Mucosa of stomach (tissue), 1 donor: ENCODE measurements around the gene S1PR4.
A peak's percentile ranks its signal among the peaks of the same experiment; 100 is the strongest.

ENCODE experiments used
- H3K27me3 ChIP-seq: one replicate; pipeline ENCODE4 v1.7.0; 2013; ENCODE audit warnings: mild to moderate bottlenecking, low read length; ENCODE audit not compliant: control insufficient read depth, insufficient read depth
- H3K36me3 ChIP-seq: one replicate; pipeline ENCODE4 v1.7.0; 2013; ENCODE audit warnings: low read length; ENCODE audit not compliant: control insufficient read depth, insufficient read depth
- H3K4me1 ChIP-seq: one replicate; pipeline ENCODE4 v1.7.0; 2013; ENCODE audit warnings: mild to moderate bottlenecking, low read length; ENCODE audit not compliant: control insufficient read depth, insufficient read depth
- H3K4me3 ChIP-seq: one replicate; pipeline ENCODE4 v1.7.0; 2013; ENCODE audit warnings: low read length
- H3K9ac ChIP-seq: one replicate; pipeline ENCODE4 v1.7.0; 2013; ENCODE audit warnings: mild to moderate bottlenecking, low read length, moderate library complexity
- H3K9me3 ChIP-seq: one replicate; pipeline ENCODE4 v1.7.0; 2013; ENCODE audit warnings: mild to moderate bottlenecking, low read length, moderate library complexity; ENCODE audit not compliant: control insufficient read depth
- donor health status: Pancreatic carcinoma.

The S1PR4 gene

DNA sequence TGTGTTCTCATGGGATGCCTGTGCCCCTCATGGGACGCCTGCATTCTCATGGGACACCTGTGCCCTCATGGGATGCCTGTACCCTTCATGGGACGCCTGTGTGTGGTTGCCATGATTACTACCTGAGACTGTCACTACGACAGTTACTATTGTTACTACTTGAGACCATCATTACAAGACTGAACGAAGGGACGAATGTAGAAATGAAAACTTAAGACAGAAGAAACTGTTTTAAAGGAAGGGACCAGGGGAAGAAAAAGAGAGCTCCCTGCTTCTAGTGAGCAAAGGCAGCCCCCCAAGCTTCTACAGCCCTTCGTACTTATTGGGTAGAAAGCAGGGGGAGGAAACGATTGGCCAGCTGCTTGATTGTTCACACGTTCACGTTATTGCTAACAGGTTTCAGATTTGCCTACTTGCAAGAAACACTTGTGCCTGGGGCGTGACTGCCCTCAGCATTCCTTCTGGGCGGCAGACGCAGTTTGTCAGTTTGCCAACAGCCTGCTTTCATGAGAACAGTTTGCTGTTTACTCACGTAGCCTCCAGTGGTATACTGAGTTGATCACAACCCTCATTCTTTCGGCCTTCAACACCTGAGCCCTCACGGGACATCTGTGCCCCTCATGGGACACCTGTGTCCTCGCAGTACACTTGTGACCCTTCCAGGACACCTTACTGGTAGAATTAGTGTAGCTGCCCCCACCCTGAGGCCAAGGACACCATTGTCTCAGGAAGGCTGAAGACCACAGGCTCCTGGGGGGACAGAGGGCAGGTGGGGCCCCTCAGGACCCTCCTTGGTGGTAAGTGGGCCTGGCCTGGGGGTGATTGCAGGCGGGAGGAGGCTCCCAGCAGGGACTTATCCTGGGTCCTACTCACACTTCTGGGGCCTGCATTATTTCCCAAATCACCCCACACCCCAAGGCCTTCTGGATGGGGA, 2.5 kb upstream of the S1PR4 start:
- no peaks in the 10 kb centered on the region for H3K27me3 ChIP-seq
- H3K9ac ChIP-seq = peak overlapping the region; percentile 76
- H3K4me1 ChIP-seq = peaks cover 36% of the 10 kb centered on the region
- no peaks in the 10 kb centered on the region for H3K36me3 ChIP-seq
- H3K9me3 ChIP-seq = no peaks in the 10 kb centered on the region
- H3K4me3 ChIP-seq = no peak overlapping the region

DNA sequence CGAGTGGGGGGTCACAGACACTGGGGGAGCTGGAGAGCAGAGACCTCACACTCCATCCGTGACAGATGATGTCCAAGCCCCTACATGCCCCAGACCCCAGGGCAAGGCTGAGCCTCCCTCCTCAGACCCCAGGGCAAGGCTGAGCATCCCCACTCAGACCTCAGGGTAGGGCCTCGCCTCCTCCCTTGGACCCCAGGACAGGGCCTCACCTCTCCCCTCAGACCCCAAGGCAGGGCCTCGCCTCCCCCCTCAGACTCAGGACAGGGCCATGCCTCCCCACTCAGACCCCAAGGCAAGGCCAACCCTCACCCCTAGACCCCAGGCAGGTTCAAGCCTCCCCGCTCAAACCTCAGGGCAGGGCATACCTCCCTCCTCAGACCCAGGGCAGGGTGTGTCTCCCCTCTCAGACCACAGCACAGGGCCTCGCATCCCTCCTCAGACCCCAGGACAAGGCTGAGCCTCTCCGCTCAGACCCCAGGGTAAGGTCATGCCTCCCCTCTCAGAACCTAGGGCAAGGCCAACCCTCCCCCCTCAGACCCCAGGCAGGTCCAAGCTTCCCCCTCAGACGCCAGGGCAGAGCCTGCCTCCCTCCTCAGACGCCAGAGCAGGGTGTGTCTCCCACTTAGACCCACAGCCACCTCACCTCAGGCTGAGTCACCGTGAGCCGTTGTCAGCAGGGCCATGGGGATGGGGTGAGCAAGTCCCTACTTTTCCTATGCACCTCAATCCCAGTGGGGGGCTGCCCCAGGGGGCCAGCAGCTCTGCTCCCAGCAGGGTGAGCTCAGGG, 1.7 kb upstream of the S1PR4 start:
- Histone ChIP-seq H3K36me3 (no peaks in the 10 kb centered on the region), H3K4me3 (no peak overlapping the region), H3K4me1 (peaks cover 27% of the 10 kb centered on the region), H3K9me3 (no peaks in the 10 kb centered on the region), H3K9ac (peak overlapping the region; percentile 76), H3K27me3 (no peaks in the 10 kb centered on the region)

DNA sequence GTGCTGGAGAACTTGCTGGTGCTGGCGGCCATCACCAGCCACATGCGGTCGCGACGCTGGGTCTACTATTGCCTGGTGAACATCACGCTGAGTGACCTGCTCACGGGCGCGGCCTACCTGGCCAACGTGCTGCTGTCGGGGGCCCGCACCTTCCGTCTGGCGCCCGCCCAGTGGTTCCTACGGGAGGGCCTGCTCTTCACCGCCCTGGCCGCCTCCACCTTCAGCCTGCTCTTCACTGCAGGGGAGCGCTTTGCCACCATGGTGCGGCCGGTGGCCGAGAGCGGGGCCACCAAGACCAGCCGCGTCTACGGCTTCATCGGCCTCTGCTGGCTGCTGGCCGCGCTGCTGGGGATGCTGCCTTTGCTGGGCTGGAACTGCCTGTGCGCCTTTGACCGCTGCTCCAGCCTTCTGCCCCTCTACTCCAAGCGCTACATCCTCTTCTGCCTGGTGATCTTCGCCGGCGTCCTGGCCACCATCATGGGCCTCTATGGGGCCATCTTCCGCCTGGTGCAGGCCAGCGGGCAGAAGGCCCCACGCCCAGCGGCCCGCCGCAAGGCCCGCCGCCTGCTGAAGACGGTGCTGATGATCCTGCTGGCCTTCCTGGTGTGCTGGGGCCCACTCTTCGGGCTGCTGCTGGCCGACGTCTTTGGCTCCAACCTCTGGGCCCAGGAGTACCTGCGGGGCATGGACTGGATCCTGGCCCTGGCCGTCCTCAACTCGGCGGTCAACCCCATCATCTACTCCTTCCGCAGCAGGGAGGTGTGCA, 587 bp downstream of the S1PR4 start:
- H3K4me3 ChIP-seq = no peak overlapping the region
- peak overlapping the region; percentile 28 for H3K9ac ChIP-seq
- H3K27me3 ChIP-seq = no peaks in the 10 kb centered on the region
- H3K4me1 ChIP-seq = peaks cover 20% of the 10 kb centered on the region
- H3K36me3 ChIP-seq = no peaks in the 10 kb centered on the region
- no peaks in the 10 kb centered on the region for H3K9me3 ChIP-seq

DNA sequence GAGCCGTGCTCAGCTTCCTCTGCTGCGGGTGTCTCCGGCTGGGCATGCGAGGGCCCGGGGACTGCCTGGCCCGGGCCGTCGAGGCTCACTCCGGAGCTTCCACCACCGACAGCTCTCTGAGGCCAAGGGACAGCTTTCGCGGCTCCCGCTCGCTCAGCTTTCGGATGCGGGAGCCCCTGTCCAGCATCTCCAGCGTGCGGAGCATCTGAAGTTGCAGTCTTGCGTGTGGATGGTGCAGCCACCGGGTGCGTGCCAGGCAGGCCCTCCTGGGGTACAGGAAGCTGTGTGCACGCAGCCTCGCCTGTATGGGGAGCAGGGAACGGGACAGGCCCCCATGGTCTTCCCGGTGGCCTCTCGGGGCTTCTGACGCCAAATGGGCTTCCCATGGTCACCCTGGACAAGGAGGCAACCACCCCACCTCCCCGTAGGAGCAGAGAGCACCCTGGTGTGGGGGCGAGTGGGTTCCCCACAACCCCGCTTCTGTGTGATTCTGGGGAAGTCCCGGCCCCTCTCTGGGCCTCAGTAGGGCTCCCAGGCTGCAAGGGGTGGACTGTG, 1.2 kb downstream of the S1PR4 start:
- Histone ChIP-seq H3K4me3 (no peak overlapping the region), H3K27me3 (no peaks in the 10 kb centered on the region), H3K4me1 (peaks cover 23% of the 10 kb centered on the region), H3K9ac (peak overlapping the region; percentile 28), H3K36me3 (no peaks in the 10 kb centered on the region), H3K9me3 (no peaks in the 10 kb centered on the region)

DNA sequence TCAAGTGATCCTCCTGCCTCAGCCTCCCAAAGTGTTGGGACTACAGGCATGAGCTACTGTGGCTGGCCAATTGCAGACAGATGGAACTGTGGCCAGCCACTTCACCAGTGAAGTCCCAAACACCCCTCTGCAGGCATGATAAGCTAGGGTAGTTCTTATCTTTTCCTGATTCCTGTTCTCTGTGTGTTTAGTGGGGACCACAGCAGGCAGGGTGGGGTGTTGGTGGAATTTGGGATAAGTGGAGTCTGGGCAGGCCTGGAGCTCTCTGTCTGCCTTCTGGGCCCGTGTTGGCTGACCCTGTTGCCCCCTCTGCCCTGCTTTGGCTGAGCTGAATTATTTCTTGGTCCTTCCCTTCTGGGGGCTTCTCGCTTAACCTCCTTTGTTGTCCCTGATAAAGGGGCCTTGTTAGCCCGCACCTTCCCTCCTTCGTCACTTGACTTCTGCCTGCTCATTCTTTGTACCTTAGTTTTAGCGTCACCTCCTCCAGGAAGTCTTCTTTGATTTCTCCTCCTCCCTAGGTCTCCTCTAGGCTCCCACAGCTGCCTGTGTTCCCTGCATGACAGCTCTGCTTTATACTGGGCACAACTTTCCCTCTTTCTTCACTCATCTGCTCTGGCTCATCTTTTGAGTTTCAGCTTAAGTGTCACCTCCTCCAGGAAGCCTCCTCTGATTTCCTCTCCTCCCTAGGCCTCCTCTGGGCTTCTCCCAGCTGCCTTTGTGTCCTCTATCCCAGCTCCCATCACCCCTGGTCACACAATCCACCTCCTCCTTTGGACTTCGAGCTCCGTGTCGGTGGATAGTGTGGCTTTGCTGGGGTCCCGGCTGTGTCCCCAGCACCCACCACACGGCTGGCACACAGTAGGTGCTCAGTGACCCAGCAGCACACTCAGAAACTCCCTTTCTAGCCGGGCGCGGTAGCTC, 5.4 kb downstream of the S1PR4 start:
- no peaks in the 10 kb centered on the region for H3K9me3 ChIP-seq
- peaks cover 31% of the 10 kb centered on the region for H3K4me1 ChIP-seq
- no peak overlapping the region for H3K4me3 ChIP-seq
- no peaks in the 10 kb centered on the region for H3K27me3 ChIP-seq
- no peak overlapping the region for H3K9ac ChIP-seq
- no peaks in the 10 kb centered on the region for H3K36me3 ChIP-seq

DNA sequence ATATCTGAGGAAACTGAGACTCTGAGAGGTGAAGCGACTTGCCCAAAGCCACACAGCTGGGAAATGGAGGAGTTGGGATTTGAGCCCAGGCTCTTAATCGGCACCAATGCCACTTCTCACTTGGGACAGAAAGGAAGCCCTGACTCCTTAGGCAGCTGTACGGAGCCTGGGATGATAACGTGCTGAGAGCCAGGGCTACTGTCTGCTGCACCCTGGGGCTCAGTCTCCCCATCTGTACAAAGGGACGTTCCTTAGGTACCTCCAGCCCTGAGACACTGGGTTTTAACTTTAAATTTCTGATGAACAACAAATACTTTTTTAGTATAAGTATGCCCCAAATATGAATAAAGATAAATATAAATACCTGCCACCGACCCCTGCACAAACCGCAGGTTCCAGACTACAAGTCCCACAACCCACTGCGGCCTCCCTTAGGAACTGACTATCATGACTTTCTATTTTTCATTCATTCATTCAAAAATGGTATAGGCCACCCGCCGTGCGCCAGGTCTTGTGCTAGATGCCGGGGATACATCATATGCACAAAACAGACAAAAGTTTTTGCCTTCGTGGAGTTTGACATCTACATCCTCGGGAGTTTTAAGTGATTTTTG, 6.4 kb downstream of the S1PR4 start:
- Histone ChIP-seq H3K36me3 (no peaks in the 10 kb centered on the region), H3K9ac (peak overlapping the region; percentile 19), H3K4me3 (peak overlapping the region; percentile 53), H3K9me3 (no peaks in the 10 kb centered on the region), H3K27me3 (no peaks in the 10 kb centered on the region), H3K4me1 (peaks cover 40% of the 10 kb centered on the region)

DNA sequence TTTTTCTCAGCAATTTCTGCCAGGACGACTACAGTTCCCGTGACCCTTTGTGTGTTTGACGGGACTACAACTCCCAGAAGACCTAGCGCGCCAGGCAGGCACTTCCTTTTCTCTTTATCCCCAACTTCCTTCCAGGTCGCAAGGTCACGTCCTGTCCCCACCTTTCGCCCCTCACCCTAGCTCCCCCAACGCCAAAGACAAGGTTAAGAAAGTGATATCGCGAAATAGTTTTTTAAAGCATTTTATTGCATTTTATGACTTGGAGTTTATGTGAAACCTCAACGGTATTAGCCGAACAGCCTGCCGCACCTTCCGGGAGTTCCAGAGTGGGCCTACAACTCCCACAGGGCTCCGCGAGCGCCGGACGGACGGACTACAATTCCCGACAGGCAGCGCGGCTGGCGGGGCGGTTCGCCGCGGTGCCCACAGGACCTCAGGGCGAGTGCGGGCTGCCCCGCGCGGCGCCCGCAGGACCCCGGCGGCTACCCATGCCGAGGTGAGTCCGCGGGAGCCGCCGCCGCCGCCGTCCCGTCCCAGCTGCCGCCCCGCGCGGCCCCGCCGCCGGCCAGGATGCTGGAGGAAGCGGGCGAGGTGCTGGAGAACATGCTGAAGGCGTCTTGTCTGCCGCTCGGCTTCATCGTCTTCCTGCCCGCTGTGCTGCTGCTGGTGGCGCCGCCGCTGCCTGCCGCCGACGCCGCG, 7.0 kb downstream of the S1PR4 start, which contains the start of gene NCLN:
Gene NCLN, plus strand, starts transcription at position 470 of the 699 bp plus-strand sequence. Its CDS starts 101 bp downstream, at position 571.
- H3K36me3 ChIP-seq = no peaks in the 10 kb centered on the region
- peak within 1 kb of the TSS; percentile 53 for H3K4me3 ChIP-seq
- H3K27me3 ChIP-seq = no peaks in the 10 kb centered on the region
- H3K4me1 ChIP-seq = peaks cover 40% of the 10 kb centered on the region
- H3K9ac ChIP-seq = peak within 1 kb of the TSS; percentile 66
- H3K9me3 ChIP-seq = no peaks in the 10 kb centered on the region

DNA sequence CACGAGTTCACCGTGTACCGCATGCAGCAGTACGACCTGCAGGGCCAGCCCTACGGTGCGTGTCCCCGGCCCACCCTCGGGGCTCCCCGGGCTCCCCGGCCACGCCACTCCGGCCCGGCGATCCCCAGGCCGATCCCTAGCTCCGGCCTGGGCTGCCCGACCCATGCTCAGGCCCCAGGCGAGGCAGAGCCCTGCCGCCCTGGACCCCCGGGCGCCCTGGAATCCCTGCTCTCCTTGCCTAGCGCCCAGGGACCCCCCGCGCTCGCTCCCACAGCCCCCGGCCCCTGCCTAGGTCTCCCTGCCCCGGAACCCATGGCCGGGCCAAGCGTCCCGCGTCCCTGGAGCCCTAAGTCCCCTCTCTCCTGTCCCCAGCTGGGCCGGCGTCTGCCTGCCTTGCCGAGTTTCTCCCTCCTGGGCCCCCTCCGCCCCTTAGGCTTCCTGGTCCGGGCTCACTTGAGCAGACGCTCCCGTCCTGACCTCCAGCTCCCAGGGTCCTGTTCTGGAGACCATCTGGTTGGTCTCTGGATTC, 7.7 kb downstream of the S1PR4 start:
- no peaks in the 10 kb centered on the region for H3K36me3 ChIP-seq
- H3K4me3 ChIP-seq = peak overlapping the region; percentile 27
- H3K4me1 ChIP-seq = peaks cover 40% of the 10 kb centered on the region
- H3K9me3 ChIP-seq = no peaks in the 10 kb centered on the region
- H3K9ac ChIP-seq = peak overlapping the region; percentile 66
- H3K27me3 ChIP-seq = no peaks in the 10 kb centered on the region

DNA sequence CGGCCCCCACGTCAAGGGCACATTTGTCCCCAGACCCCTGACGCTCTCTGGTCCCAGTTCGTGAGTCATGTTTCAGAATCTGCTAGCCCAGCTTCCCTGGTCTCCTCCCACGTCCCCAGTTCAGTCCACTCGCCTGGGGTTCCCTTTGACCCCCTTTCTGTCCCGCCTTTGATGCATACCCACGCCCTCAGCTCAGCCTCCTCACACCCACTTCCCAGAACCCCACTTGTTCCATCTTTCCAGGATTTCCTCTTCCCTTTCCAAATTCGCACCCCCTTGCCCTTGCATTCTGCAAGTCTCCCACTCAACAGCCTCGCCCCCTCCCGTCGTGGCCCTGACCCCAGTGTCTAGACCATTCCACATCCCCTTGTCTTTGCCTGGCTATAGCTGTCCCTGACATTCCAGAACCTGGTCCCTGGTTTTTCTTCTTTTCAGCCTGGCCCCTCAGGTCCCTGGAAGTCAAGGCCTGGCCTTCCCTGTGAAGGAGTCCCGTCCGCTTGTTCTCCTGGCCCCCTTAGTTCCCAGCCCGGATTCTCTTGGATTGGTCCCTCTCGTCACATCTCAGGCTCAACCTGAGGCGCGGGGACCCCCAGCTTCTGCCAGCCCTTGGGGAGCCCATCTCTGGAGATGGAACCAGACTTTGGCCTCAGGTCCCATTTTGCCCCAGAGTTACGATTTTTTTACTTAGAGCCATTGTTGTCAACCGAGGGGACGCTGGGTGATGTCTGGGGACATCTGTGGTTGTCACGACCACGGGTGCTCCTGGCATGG, 8.5 kb downstream of the S1PR4 start:
- peaks cover 40% of the 10 kb centered on the region for H3K4me1 ChIP-seq
- no peaks in the 10 kb centered on the region for H3K9me3 ChIP-seq
- no peaks in the 10 kb centered on the region for H3K27me3 ChIP-seq
- H3K36me3 ChIP-seq = no peaks in the 10 kb centered on the region
- H3K4me3 ChIP-seq = peak overlapping the region; percentile 27
- H3K9ac ChIP-seq = peak overlapping the region; percentile 66
